GM23248 (cell line): ENCODE data around the gene WSB2.

Experiments used
- EZH2 ChIP-seq: fragments of 200-600 bp; sonication (generic); IDR thresholded peaks from 2 replicates; pipeline ENCODE4 v1.6.1; 2018; ENCODE audit warnings: antibody characterized with exemption, mild to moderate bottlenecking; ENCODE audit not compliant: insufficient read depth, poor library complexity, severe bottlenecking
- EZH2phosphoT487 ChIP-seq: fragments of 200-600 bp; sonication (generic); IDR thresholded peaks from 2 replicates; pipeline ENCODE4 v1.6.1; 2018; ENCODE audit warnings: antibody characterized with exemption, moderate library complexity, mild to moderate bottlenecking, low read depth; ENCODE audit not compliant: insufficient read depth

- TF ChIP-seq EZH2 (no peak), EZH2phosphoT487 (no peak)
These were observed 2.8 kb downstream of the WSB2 start for GRCh38 chr12:118058227-118058626.
